K562 (cell line): ENCODE measurements around the gene DST. TPM values are rescaled to one million over a fixed set of nuclear protein-coding genes. Genes with fewer than 3 reads are reported as not detected.
A peak's percentile ranks its signal among the peaks of the same experiment; 100 is the strongest.

Experiments used
- ARID1B ChIP-seq: fragments of 450-650 bp; IDR thresholded peaks from 2 replicates; pipeline ENCODE4 v1.6.1; 2016; ENCODE audit warnings: antibody characterized with exemption, mild to moderate bottlenecking, inconsistent platforms
- DACH1 ChIP-seq: fragments of 450-650 bp; IDR thresholded peaks from 2 replicates; pipeline ENCODE4 v1.6.1; 2018; ENCODE audit not compliant: partially characterized antibody
- MECOM ChIP-seq: fragments of 250-450 bp; sonication (Bioruptor Pico); IDR thresholded peaks from 2 replicates; pipeline ENCODE4 v1.8.0; 2022; ENCODE audit warnings: inconsistent platforms
- ZHX1 ChIP-seq: fragments of 150-350 bp; conservative IDR thresholded peaks from 2 replicates; pipeline ENCODE4 v1.6.1; 2014; ENCODE audit warnings: low read length
- polyA plus RNA-seq, 8 experiments: library from polyadenylated mRNA; depleted of rRNA in 4 of 8; stranded (reverse) in 5 of 8; unstranded in 3 of 8; fragments of >200 nt; fragmentation: Nextera tagmentation in 2 of 8; fragmentation: Illumina TruSeq in 1 of 8; extraction: Ambion mirVana in 2 of 8; extraction: Trizol in 1 of 8; gene quantifications; 2 replicates each; pipeline versions ENCODE4 v1.2.1 to v1.2.3, GENCODE V29; 2011 to 2014; ENCODE audit warnings: inconsistent platforms in 1 of 8, missing spikeins in 1 of 8
- total RNA-seq, 7 experiments: library from RNA; depleted of rRNA in 6 of 7; stranded (reverse); fragments of >200 nt in 6 of 7; fragmentation: Illumina TruSeq in 2 of 7; extraction: Trizol in 2 of 7; gene quantifications; 2 replicates each; pipeline versions ENCODE4 v1.2.1 to v1.2.3, GENCODE V29; 2011 to 2021; ENCODE audit warnings: low replicate concordance in 1 of 7
- TF ChIP-seq, protein P1 (sequence below): fragments of 450-650 bp; formaldehyde crosslinking; IDR thresholded peaks from 2 replicates; pipeline ENCODE4 v1.4.0; 2022; ENCODE audit warnings: missing genetic modification characterization
- TF ChIP-seq, protein P2 (sequence below): fragments of 450-650 bp; formaldehyde crosslinking; IDR thresholded peaks from 2 replicates; pipeline ENCODE4 v1.4.0; 2020; ENCODE audit warnings: mild to moderate bottlenecking, moderate library complexity

DST gene
- total and polyA plus RNA-seq, 9 of the 15 experiments (the other 6 are each of a cell fraction or from before 2014, with no cell fraction given): 5.2 to 21.9 (median 13.3) TPM

- TF ChIP-seq ZHX1: no peak
- peak; percentile 39 for TF ChIP-seq ARID1B
- TF ChIP-seq DACH1: no peak
- TF ChIP-seq, protein P1, sequence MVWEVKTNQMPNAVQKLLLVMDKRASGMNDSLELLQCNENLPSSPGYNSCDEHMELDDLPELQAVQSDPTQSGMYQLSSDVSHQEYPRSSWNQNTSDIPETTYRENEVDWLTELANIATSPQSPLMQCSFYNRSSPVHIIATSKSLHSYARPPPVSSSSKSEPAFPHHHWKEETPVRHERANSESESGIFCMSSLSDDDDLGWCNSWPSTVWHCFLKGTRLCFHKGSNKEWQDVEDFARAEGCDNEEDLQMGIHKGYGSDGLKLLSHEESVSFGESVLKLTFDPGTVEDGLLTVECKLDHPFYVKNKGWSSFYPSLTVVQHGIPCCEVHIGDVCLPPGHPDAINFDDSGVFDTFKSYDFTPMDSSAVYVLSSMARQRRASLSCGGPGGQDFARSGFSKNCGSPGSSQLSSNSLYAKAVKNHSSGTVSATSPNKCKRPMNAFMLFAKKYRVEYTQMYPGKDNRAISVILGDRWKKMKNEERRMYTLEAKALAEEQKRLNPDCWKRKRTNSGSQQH (CRISPR knock-in tag): 0 out of 2 replicates have a peak, but pooled peaks have one; percentile 9
- TF ChIP-seq, protein P2, sequence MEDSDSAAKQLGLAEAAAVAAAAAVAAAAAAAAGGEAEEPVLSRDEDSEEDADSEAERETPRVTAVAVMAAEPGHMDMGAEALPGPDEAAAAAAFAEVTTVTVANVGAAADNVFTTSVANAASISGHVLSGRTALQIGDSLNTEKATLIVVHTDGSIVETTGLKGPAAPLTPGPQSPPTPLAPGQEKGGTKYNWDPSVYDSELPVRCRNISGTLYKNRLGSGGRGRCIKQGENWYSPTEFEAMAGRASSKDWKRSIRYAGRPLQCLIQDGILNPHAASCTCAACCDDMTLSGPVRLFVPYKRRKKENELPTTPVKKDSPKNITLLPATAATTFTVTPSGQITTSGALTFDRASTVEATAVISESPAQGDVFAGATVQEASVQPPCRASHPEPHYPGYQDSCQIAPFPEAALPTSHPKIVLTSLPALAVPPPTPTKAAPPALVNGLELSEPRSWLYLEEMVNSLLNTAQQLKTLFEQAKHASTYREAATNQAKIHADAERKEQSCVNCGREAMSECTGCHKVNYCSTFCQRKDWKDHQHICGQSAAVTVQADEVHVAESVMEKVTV (CRISPR knock-in tag): no peak
- peak; percentile 44; the same call in 1 of the 2 replicates for TF ChIP-seq MECOM
Measured at GRCh38 chr6:56491606-56492328, 150.9 kb downstream of the DST start (continued).
